ENCODE data around the gene EGFR.

The EGFR gene

GRCh38 chr7:55200441-55200840 is 181.6 kb downstream of the EGFR start:
- H3K36me3 ChIP-seq (replicated peaks; ENCODE audit: insufficient read depth, low read length) = no peaks in the 10 kb centered on the region

DNA sequence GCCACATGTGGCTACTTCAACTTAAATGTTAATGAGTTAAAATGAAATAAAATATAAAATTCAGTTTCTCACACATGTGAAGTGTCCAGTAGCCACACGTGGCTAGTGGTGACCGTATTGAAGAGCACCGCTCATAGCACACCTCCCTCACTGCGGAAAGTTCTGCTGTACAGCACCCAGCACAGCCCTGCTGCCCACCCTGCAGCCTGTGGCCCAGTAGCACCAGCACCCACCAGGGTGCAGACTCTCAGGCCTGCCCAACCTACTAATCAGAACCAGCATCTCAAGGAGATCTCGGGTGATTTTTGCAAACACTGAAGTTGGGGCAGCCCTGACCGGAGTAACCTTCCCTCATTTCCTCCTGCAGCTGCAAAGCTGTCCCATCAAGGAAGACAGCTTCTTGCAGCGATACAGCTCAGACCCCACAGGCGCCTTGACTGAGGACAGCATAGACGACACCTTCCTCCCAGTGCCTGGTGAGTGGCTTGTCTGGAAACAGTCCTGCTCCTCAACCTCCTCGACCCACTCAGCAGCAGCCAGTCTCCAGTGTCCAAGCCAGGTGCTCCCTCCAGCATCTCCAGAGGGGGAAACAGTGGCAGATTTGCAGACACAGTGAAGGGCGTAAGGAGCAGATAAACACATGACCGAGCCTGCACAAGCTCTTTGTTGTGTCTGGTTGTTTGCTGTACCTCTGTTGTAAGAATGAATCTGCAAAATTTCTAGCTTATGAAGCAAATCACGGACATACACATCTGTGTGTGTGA is 183.5 kb downstream of the EGFR start:
- Histone ChIP-seq H3K27me3 (replicated peaks; ENCODE audit: insufficient read depth, low read length) (no peaks in the 10 kb centered on the region), H3K9me2 (replicated peaks; ENCODE audit: insufficient read depth, low read length) (no peaks in the 10 kb centered on the region), H3K27ac (ENCODE audit: low read length) (no peak overlapping the region), H2AFZ (ENCODE audit: low read length) (no peak overlapping the region), H4K20me1 (ENCODE audit: insufficient read depth, low read length) (no peaks in the 10 kb centered on the region), H3K4me1 (ENCODE audit: low read length) (no peaks in the 10 kb centered on the region), H3K9me3 (replicated peaks; ENCODE audit: insufficient read depth, low read length) (no peaks in the 10 kb centered on the region), H3K36me3 (replicated peaks; ENCODE audit: insufficient read depth, low read length) (no peaks in the 10 kb centered on the region), H3K4me3 (ENCODE audit: low read length) (no peak overlapping the region), H3K9ac (ENCODE audit: low read length) (no peak overlapping the region), H3K4me2 (ENCODE audit: low read depth, low read length) (no peak overlapping the region), H3F3A (ENCODE audit: insufficient read depth, low read length) (no peaks in the 10 kb centered on the region), H3K79me2 (ENCODE audit: low read length) (no peaks in the 10 kb centered on the region)
- no peak for TF ChIP-seq EZH2 (optimal IDR thresholded peaks at IDR 0.05; ENCODE audit: low read depth, low read length)
- TF ChIP-seq, protein P1, sequence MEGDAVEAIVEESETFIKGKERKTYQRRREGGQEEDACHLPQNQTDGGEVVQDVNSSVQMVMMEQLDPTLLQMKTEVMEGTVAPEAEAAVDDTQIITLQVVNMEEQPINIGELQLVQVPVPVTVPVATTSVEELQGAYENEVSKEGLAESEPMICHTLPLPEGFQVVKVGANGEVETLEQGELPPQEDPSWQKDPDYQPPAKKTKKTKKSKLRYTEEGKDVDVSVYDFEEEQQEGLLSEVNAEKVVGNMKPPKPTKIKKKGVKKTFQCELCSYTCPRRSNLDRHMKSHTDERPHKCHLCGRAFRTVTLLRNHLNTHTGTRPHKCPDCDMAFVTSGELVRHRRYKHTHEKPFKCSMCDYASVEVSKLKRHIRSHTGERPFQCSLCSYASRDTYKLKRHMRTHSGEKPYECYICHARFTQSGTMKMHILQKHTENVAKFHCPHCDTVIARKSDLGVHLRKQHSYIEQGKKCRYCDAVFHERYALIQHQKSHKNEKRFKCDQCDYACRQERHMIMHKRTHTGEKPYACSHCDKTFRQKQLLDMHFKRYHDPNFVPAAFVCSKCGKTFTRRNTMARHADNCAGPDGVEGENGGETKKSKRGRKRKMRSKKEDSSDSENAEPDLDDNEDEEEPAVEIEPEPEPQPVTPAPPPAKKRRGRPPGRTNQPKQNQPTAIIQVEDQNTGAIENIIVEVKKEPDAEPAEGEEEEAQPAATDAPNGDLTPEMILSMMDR (IDR thresholded peaks at IDR 0.05; ENCODE audit: low read length) = no peak
- no peak for TF ChIP-seq EZH2phosphoT487 (IDR thresholded peaks at IDR 0.05; ENCODE audit: low read length)
- no peak for DNase-seq

More at GRCh38 chr7:55200441-55200840, 181.6 kb downstream of the EGFR start:
- no peaks in the 10 kb centered on the region for H3F3A ChIP-seq (ENCODE audit: insufficient read depth, low read length)
- no peaks in the 10 kb centered on the region for H3K27me3 ChIP-seq (replicated peaks; ENCODE audit: insufficient read depth, low read length)
- no peak overlapping the region for H3K4me3 ChIP-seq (ENCODE audit: low read length)
- no peak for DNase-seq
- H3K9ac ChIP-seq (ENCODE audit: low read length) = no peak overlapping the region
- no peak overlapping the region for H3K27ac ChIP-seq (ENCODE audit: low read length)
- no peak overlapping the region for H2AFZ ChIP-seq (ENCODE audit: low read length)
- no peaks in the 10 kb centered on the region for H3K9me3 ChIP-seq (replicated peaks; ENCODE audit: insufficient read depth, low read length)
- no peak overlapping the region for H3K4me2 ChIP-seq (ENCODE audit: low read depth, low read length)
- H3K4me1 ChIP-seq (ENCODE audit: low read length) = no peaks in the 10 kb centered on the region
- H3K9me2 ChIP-seq (replicated peaks; ENCODE audit: insufficient read depth, low read length) = no peaks in the 10 kb centered on the region
- H3K79me2 ChIP-seq (ENCODE audit: low read length) = no peaks in the 10 kb centered on the region
- TF ChIP-seq EZH2 (optimal IDR thresholded peaks at IDR 0.05; ENCODE audit: low read depth, low read length) (no peak), EZH2phosphoT487 (IDR thresholded peaks at IDR 0.05; ENCODE audit: low read length) (no peak)
- TF ChIP-seq, protein P1 (IDR thresholded peaks at IDR 0.05; ENCODE audit: low read length) = no peak
- no peaks in the 10 kb centered on the region for H4K20me1 ChIP-seq (ENCODE audit: insufficient read depth, low read length)

- no peaks in the 10 kb centered on the region for H3K79me2 ChIP-seq (ENCODE audit: low read length)
- no peaks in the 10 kb centered on the region for H4K20me1 ChIP-seq (ENCODE audit: insufficient read depth, low read length)
- H2AFZ ChIP-seq (ENCODE audit: low read length) = no peak overlapping the region
- H3F3A ChIP-seq (ENCODE audit: insufficient read depth, low read length) = no peaks in the 10 kb centered on the region
- H3K36me3 ChIP-seq (replicated peaks; ENCODE audit: insufficient read depth, low read length) = no peaks in the 10 kb centered on the region
- no peaks in the 10 kb centered on the region for H3K4me1 ChIP-seq (ENCODE audit: low read length)
- no peak overlapping the region for H3K27ac ChIP-seq (ENCODE audit: low read length)
- no peak overlapping the region for H3K4me3 ChIP-seq (ENCODE audit: low read length)
- H3K27me3 ChIP-seq (replicated peaks; ENCODE audit: insufficient read depth, low read length) = no peaks in the 10 kb centered on the region
- no peak for DNase-seq
- no peak overlapping the region for H3K4me2 ChIP-seq (ENCODE audit: low read depth, low read length)
- no peaks in the 10 kb centered on the region for H3K9me2 ChIP-seq (replicated peaks; ENCODE audit: insufficient read depth, low read length)
- H3K9ac ChIP-seq (ENCODE audit: low read length) = no peak overlapping the region
- TF ChIP-seq EZH2 (optimal IDR thresholded peaks at IDR 0.05; ENCODE audit: low read depth, low read length) (no peak), EZH2phosphoT487 (IDR thresholded peaks at IDR 0.05; ENCODE audit: low read length) (no peak)
- TF ChIP-seq, protein P1 (IDR thresholded peaks at IDR 0.05; ENCODE audit: low read length) = no peak
- H3K9me3 ChIP-seq (replicated peaks; ENCODE audit: insufficient read depth, low read length) = no peaks in the 10 kb centered on the region
Observed at GRCh38 chr7:55203300-55203699, 184.5 kb downstream of the EGFR start.
